GM23338 (cell line): ENCODE measurements around the gene FADD. TPM values are rescaled to one million over a fixed set of nuclear protein-coding genes. Genes with fewer than 3 reads are reported as not detected.

ENCODE experiments used
- ATAC-seq: fragments of 200-7000 bp; cut with Tn5 transposase; 3 replicates; pipeline ENCODE4 v1.9.1; 2020
- DNase-seq: peaks from one replicate; pipeline ENCODE4 v3.0.0-alpha.2; 2015; ENCODE audit warnings: low spot score
- H2AFZ ChIP-seq: fragments of 200-600 bp; sonication (generic); 2 replicates; pipeline ENCODE4 v1.8.0; 2016; ENCODE audit warnings: antibody characterized with exemption, mild to moderate bottlenecking, moderate library complexity
- H3F3A ChIP-seq: fragments of 200-600 bp; sonication (generic); replicated peaks from 2 replicates; pipeline ENCODE4 v1.8.0; 2017; ENCODE audit warnings: antibody characterized with exemption, mixed run types, low read depth
- H3K27ac ChIP-seq: fragments of 200-600 bp; sonication (generic); 2 replicates; pipeline ENCODE4 v1.6.1; 2016; ENCODE audit warnings: low read depth
- H3K27me3 ChIP-seq: fragments of 200-600 bp; sonication (generic); 2 replicates; pipeline ENCODE4 v1.8.0; 2016; ENCODE audit warnings: mild to moderate bottlenecking, mixed run types, moderate library complexity; ENCODE audit not compliant: insufficient read depth
- H3K36me3 ChIP-seq: fragments of 200-600 bp; sonication (generic); 2 replicates; pipeline ENCODE4 v1.8.0; 2016; ENCODE audit warnings: mild to moderate bottlenecking; ENCODE audit not compliant: insufficient read depth
- H3K4me1 ChIP-seq: fragments of 200-600 bp; sonication (generic); 2 replicates; pipeline ENCODE4 v1.8.0; 2016; ENCODE audit warnings: mild to moderate bottlenecking, moderate library complexity; ENCODE audit not compliant: insufficient read depth
- H3K4me2 ChIP-seq: fragments of 200-600 bp; sonication (generic); 2 replicates; pipeline ENCODE4 v1.7.1; 2017; ENCODE audit warnings: mixed run types
- H3K4me3 ChIP-seq: fragments of 200-600 bp; sonication (generic); 2 replicates; pipeline ENCODE4 v1.6.1; 2016; ENCODE audit warnings: mixed run types
- H3K79me2 ChIP-seq: fragments of 200-600 bp; sonication (generic); replicated peaks from 2 replicates; pipeline ENCODE4 v1.8.0; 2017; ENCODE audit warnings: mild to moderate bottlenecking; ENCODE audit not compliant: insufficient read depth
- H3K9me2 ChIP-seq: fragments of 200-600 bp; sonication (generic); 2 replicates; pipeline ENCODE4 v1.8.0; 2017; ENCODE audit not compliant: insufficient read depth
- H4K20me1 ChIP-seq: fragments of 200-600 bp; sonication (generic); replicated peaks from 2 replicates; pipeline ENCODE4 v1.8.0; 2017; ENCODE audit warnings: mild to moderate bottlenecking; ENCODE audit not compliant: insufficient read depth
- H3K27ac Mint-ChIP-seq: 2 replicates; pipeline ENCODE4 v1.8.0; 2020; ENCODE audit warnings: inconsistent platforms, mild to moderate bottlenecking, moderate library complexity, mixed read lengths
- H3K27me3 Mint-ChIP-seq: 3 replicates; pipeline ENCODE4 v1.8.0; 2022; ENCODE audit warnings: low read depth, mild to moderate bottlenecking, moderate library complexity, mixed read lengths, inconsistent platforms; ENCODE audit not compliant: insufficient read depth, poor library complexity
- H3K36me3 Mint-ChIP-seq: 3 replicates; pipeline ENCODE4 v1.8.0; 2021; ENCODE audit warnings: low read depth, mild to moderate bottlenecking, inconsistent platforms, moderate library complexity, mixed read lengths
- H3K4me1 Mint-ChIP-seq: 3 replicates; pipeline ENCODE4 v1.8.0; 2020; ENCODE audit warnings: mild to moderate bottlenecking, inconsistent platforms, mixed read lengths
- H3K4me3 Mint-ChIP-seq: 3 replicates; pipeline ENCODE4 v1.8.0; 2021; ENCODE audit warnings: moderate library complexity, mild to moderate bottlenecking, inconsistent platforms, mixed read lengths
- H3K9me3 Mint-ChIP-seq: 3 replicates; pipeline ENCODE4 v1.8.0; 2020; ENCODE audit warnings: moderate library complexity, mild to moderate bottlenecking, inconsistent platforms, mixed read lengths
- CREB1 ChIP-seq: fragments of 250-450 bp; sonication (Bioruptor Pico); IDR thresholded peaks from 2 replicates; pipeline ENCODE4 v1.5.0; 2020; ENCODE audit warnings: low read depth, mild to moderate bottlenecking, moderate library complexity
- NANOG ChIP-seq: IDR thresholded peaks from 2 replicates; pipeline ENCODE4 v1.6.1; 2016; ENCODE audit warnings: antibody characterized with exemption, borderline replicate concordance
- POLR2AphosphoS5 ChIP-seq: IDR thresholded peaks from 2 replicates; pipeline ENCODE4 v1.6.1; 2016; ENCODE audit warnings: antibody characterized with exemption, low read depth
- STAT1 ChIP-seq: IDR thresholded peaks from one replicate; pipeline ENCODE4 v1.6.1; 2016; ENCODE audit warnings: antibody characterized with exemption; ENCODE audit not compliant: unreplicated experiment
- polyA plus RNA-seq: library from polyadenylated mRNA; unstranded; fragments of >200 nt; fragmentation: Nextera tagmentation; extraction: Ambion mirVana; gene quantifications from 2 replicates; pipeline ENCODE4 v1.2.1, GENCODE V29; 2016
- total RNA-seq: library from RNA; depleted of rRNA; stranded (reverse); fragments of >200 nt; shearing (Covaris generic); gene quantifications from 2 replicates; pipeline ENCODE4 v1.2.3, GENCODE V29; 2014
- TF ChIP-seq, protein P1 (sequence below): IDR thresholded peaks from one replicate; pipeline ENCODE4 v1.6.1; 2018; ENCODE audit warnings: antibody characterized with exemption; ENCODE audit not compliant: unreplicated experiment
- TF ChIP-seq, protein P2 (sequence below): IDR thresholded peaks from 2 replicates; pipeline ENCODE4 v1.6.1; 2016; ENCODE audit warnings: antibody characterized with exemption
- TF ChIP-seq, protein P3 (sequence below): fragments of 250-450 bp; sonication (Bioruptor Pico); IDR thresholded peaks from 2 replicates; pipeline ENCODE4 v1.5.0; 2020; ENCODE audit warnings: mild to moderate bottlenecking, moderate library complexity
- TF ChIP-seq, protein P4 (sequence below), 2 experiments: fragments of 200-600 bp in 1 of 2; sonication (generic) in 1 of 2; conservative IDR thresholded peaks; 2 replicates each; pipeline versions ENCODE4 v1.5.1 to v1.6.1; 2016 to 2017; ENCODE audit warnings: antibody characterized with exemption in 2 of 2, low read depth in 2 of 2, mild to moderate bottlenecking in 2 of 2, moderate library complexity in 1 of 2

FADD gene
- total and polyA plus RNA-seq, 2 experiments from 2014 or later = 19.7 to 65.8 TPM

DNA sequence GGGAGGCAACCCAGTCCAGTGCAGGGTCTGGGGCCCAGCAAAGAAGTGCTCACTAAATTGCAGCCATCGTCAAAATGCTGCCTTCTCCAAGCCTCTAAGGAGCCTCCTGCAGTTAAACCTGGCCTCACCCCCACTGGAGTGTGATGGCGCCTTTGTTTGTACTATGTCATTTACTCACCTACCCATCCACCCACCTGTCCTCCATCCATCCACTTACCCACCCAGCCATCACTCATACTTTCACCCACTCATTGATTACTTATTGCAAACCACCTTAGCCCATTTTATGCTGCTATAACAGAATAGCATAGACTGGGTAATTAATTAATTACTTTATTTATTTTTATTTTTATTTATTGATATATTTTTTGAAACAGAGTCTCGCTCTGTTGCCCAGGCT lies 38.6 kb downstream of the FADD start (continued):
- TF ChIP-seq, protein P1, sequence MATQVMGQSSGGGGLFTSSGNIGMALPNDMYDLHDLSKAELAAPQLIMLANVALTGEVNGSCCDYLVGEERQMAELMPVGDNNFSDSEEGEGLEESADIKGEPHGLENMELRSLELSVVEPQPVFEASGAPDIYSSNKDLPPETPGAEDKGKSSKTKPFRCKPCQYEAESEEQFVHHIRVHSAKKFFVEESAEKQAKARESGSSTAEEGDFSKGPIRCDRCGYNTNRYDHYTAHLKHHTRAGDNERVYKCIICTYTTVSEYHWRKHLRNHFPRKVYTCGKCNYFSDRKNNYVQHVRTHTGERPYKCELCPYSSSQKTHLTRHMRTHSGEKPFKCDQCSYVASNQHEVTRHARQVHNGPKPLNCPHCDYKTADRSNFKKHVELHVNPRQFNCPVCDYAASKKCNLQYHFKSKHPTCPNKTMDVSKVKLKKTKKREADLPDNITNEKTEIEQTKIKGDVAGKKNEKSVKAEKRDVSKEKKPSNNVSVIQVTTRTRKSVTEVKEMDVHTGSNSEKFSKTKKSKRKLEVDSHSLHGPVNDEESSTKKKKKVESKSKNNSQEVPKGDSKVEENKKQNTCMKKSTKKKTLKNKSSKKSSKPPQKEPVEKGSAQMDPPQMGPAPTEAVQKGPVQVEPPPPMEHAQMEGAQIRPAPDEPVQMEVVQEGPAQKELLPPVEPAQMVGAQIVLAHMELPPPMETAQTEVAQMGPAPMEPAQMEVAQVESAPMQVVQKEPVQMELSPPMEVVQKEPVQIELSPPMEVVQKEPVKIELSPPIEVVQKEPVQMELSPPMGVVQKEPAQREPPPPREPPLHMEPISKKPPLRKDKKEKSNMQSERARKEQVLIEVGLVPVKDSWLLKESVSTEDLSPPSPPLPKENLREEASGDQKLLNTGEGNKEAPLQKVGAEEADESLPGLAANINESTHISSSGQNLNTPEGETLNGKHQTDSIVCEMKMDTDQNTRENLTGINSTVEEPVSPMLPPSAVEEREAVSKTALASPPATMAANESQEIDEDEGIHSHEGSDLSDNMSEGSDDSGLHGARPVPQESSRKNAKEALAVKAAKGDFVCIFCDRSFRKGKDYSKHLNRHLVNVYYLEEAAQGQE = no peak
- TF ChIP-seq, protein P2, sequence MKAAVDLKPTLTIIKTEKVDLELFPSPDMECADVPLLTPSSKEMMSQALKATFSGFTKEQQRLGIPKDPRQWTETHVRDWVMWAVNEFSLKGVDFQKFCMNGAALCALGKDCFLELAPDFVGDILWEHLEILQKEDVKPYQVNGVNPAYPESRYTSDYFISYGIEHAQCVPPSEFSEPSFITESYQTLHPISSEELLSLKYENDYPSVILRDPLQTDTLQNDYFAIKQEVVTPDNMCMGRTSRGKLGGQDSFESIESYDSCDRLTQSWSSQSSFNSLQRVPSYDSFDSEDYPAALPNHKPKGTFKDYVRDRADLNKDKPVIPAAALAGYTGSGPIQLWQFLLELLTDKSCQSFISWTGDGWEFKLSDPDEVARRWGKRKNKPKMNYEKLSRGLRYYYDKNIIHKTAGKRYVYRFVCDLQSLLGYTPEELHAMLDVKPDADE = no peak
- no peak for TF ChIP-seq POLR2AphosphoS5

DNA sequence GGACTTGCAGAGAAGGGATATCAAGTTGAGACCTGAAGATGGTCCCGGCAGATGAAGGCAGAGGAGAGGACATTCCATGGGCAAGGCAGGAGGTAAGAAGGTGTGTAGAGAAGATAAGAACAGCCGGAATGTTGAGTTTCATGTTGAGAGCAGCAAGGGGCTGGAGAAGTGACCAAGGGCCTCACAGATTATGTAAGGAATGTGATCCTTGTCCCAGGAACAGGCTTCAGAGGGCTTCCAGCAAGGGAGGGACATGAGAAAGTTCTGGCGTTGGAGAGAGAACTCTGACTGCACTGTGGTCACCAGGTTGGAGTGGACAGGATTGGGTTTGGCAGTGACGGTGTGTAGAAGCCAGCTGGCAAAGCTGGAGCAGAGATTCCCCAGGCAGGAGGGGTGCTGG lies 39.8 kb downstream of the FADD start:
- no peak overlapping the region for H3K4me2 ChIP-seq
- Mint-ChIP-seq H3K4me3 (no peak overlapping the region), H3K27me3 (peaks cover 14% of the 10 kb centered on the region), H3K27ac (no peak overlapping the region), H3K4me1 (peaks cover 3% of the 10 kb centered on the region; the same call in 2 of the 3 replicates), H3K9me3 (no peaks in the 10 kb centered on the region), H3K36me3 (no peaks in the 10 kb centered on the region)
- no peaks in the 10 kb centered on the region for H3K9me2 ChIP-seq
- H2AFZ ChIP-seq = no peak overlapping the region
- H3K4me1 ChIP-seq = no peaks in the 10 kb centered on the region
- no peaks in the 10 kb centered on the region for H3K79me2 ChIP-seq
- H3K36me3 ChIP-seq = no peaks in the 10 kb centered on the region
- H3K4me3 ChIP-seq = no peak overlapping the region
- no peaks in the 10 kb centered on the region for H4K20me1 ChIP-seq
- H3K27ac ChIP-seq = no peak overlapping the region
- H3F3A ChIP-seq = no peaks in the 10 kb centered on the region
- H3K27me3 ChIP-seq = no peaks in the 10 kb centered on the region
- ATAC-seq (no peak), DNase-seq (no peak)
- TF ChIP-seq POLR2AphosphoS5 (no peak), STAT1 (no peak), CREB1 (CRISPR knock-in tag) (no peak), NANOG (no peak)
- TF ChIP-seq, protein P3, sequence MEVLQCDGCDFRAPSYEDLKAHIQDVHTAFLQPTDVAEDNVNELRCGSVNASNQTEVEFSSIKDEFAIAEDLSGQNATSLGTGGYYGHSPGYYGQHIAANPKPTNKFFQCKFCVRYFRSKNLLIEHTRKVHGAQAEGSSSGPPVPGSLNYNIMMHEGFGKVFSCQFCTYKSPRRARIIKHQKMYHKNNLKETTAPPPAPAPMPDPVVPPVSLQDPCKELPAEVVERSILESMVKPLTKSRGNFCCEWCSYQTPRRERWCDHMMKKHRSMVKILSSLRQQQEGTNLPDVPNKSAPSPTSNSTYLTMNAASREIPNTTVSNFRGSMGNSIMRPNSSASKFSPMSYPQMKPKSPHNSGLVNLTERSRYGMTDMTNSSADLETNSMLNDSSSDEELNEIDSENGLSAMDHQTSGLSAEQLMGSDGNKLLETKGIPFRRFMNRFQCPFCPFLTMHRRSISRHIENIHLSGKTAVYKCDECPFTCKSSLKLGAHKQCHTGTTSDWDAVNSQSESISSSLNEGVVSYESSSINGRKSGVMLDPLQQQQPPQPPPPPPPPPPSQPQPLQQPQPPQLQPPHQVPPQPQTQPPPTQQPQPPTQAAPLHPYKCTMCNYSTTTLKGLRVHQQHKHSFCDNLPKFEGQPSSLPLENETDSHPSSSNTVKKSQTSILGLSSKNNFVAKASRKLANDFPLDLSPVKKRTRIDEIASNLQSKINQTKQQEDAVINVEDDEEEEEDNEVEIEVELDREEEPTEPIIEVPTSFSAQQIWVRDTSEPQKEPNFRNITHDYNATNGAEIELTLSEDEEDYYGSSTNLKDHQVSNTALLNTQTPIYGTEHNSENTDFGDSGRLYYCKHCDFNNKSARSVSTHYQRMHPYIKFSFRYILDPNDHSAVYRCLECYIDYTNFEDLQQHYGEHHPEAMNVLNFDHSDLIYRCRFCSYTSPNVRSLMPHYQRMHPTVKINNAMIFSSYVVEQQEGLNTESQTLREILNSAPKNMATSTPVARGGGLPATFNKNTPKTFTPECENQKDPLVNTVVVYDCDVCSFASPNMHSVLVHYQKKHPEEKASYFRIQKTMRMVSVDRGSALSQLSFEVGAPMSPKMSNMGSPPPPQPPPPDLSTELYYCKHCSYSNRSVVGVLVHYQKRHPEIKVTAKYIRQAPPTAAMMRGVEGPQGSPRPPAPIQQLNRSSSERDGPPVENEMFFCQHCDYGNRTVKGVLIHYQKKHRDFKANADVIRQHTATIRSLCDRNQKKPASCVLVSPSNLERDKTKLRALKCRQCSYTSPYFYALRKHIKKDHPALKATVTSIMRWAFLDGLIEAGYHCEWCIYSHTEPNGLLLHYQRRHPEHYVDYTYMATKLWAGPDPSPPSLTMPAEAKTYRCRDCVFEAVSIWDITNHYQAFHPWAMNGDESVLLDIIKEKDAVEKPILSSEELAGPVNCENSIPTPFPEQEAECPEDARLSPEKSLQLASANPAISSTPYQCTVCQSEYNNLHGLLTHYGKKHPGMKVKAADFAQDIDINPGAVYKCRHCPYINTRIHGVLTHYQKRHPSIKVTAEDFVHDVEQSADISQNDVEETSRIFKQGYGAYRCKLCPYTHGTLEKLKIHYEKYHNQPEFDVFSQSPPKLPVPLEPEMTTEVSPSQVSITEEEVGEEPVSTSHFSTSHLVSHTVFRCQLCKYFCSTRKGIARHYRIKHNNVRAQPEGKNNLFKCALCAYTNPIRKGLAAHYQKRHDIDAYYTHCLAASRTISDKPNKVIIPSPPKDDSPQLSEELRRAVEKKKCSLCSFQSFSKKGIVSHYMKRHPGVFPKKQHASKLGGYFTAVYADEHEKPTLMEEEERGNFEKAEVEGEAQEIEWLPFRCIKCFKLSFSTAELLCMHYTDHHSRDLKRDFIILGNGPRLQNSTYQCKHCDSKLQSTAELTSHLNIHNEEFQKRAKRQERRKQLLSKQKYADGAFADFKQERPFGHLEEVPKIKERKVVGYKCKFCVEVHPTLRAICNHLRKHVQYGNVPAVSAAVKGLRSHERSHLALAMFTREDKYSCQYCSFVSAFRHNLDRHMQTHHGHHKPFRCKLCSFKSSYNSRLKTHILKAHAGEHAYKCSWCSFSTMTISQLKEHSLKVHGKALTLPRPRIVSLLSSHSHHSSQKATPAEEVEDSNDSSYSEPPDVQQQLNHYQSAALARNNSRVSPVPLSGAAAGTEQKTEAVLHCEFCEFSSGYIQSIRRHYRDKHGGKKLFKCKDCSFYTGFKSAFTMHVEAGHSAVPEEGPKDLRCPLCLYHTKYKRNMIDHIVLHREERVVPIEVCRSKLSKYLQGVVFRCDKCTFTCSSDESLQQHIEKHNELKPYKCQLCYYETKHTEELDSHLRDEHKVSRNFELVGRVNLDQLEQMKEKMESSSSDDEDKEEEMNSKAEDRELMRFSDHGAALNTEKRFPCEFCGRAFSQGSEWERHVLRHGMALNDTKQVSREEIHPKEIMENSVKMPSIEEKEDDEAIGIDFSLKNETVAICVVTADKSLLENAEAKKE (CRISPR knock-in tag) = no peak
- TF ChIP-seq, protein P4, sequence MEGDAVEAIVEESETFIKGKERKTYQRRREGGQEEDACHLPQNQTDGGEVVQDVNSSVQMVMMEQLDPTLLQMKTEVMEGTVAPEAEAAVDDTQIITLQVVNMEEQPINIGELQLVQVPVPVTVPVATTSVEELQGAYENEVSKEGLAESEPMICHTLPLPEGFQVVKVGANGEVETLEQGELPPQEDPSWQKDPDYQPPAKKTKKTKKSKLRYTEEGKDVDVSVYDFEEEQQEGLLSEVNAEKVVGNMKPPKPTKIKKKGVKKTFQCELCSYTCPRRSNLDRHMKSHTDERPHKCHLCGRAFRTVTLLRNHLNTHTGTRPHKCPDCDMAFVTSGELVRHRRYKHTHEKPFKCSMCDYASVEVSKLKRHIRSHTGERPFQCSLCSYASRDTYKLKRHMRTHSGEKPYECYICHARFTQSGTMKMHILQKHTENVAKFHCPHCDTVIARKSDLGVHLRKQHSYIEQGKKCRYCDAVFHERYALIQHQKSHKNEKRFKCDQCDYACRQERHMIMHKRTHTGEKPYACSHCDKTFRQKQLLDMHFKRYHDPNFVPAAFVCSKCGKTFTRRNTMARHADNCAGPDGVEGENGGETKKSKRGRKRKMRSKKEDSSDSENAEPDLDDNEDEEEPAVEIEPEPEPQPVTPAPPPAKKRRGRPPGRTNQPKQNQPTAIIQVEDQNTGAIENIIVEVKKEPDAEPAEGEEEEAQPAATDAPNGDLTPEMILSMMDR (conservative IDR thresholded peaks at IDR 0.05; ENCODE audit: low read depth in 2 of 2) = no peak
- TF ChIP-seq, protein P2 = no peak
